Cerebellar cortex (tissue), 1 donor: ENCODE measurements around the gene TEF.
"Not testable (repeated sequence)": the region's sequence is repeated elsewhere in the genome, so short reads cannot be mapped to it uniquely, and the experiment has no call there.

Source experiments
- DNase-seq: peaks from one replicate; pipeline ENCODE4 v3.0.0-alpha.2; 2015; ENCODE audit warnings: low spot score

TEF gene

GRCh38 chr22:41382098-41382578 is 396 bp downstream of the TEF start:
- peak; percentile 50 for DNase-seq

DNA sequence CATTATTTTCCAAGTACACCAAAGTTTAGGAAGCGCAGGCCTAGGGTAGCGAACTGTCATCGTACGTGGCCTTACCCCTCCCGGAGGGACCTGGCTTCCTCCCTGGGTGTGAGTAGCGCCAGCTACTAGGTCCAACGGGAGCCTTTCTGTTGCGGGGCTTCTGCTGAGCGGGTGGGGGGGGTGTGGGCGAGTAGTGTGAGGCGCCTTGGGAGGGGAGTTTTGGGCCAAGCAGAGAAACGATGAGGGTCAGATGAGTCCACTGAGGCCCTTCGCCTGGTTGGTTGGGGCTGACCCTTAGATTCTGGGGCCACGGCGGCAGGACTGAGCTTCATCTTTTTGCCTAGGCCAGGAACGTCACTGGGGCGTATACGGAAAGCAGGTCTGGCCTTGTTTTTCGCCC is 868 bp downstream of the TEF start:
- no peak for DNase-seq

DNA sequence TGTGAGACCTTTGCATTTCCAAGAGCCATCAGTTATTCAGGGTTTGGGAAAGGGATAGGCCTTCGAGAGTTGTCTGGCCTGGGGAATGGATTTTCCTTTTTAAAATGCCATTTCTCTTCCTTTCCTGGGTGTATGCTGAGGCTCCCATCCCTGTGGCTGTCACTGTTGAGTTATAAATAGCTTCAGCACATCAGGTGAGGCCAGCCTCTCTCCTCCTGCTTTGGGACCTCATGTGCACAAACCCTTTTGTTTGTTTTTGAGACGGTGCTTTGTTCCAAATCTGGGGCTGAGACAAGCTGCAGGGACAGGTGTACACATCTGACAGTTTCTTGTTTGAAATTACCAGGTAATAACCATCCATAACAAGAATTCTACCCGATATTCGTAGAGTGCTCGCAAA is 1.3 kb downstream of the TEF start:
- DNase-seq, result no peak

DNA sequence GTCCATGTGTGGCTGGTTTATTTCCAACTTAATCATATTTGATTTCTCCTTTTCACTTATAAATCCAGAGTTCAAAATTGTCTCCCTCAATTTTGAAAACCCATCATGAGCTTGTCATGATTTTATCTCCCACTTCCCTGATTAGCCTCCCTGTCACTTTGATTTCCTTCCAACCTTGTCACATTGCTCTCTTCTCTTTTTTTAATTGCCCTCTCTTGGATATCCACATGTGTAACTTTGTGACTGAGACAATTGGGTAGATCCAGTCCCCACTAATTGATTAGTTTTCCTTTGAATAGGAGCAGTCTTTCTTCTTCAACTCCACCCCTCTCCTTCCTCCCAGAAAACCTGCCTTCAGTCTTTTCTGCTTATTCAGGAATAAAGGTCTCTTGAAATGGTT is 2.4 kb downstream of the TEF start:
- DNase-seq, result no peak

DNA sequence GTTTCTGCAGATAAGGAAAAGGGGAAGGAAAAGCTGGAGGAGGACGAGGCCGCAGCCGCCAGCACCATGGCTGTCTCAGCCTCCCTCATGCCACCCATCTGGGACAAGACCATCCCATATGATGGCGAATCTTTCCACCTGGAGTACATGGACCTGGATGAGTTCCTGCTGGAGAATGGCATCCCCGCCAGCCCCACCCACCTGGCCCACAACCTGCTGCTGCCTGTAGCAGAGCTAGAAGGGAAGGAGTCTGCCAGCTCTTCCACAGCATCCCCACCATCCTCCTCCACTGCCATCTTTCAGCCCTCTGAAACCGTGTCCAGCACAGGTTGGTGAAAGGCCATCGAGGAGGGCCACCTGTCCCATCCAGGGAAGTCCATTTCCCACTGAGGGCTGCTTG is 5.6 kb downstream of the TEF start:
- peak; percentile 84 for DNase-seq

GRCh38 chr22:41394012-41394356 is 12.2 kb downstream of the TEF start:
- DNase-seq, result no peak

- DNase-seq, result no peak
Observed at GRCh38 chr22:41395531-41396240, 13.9 kb downstream of the TEF start.

DNA sequence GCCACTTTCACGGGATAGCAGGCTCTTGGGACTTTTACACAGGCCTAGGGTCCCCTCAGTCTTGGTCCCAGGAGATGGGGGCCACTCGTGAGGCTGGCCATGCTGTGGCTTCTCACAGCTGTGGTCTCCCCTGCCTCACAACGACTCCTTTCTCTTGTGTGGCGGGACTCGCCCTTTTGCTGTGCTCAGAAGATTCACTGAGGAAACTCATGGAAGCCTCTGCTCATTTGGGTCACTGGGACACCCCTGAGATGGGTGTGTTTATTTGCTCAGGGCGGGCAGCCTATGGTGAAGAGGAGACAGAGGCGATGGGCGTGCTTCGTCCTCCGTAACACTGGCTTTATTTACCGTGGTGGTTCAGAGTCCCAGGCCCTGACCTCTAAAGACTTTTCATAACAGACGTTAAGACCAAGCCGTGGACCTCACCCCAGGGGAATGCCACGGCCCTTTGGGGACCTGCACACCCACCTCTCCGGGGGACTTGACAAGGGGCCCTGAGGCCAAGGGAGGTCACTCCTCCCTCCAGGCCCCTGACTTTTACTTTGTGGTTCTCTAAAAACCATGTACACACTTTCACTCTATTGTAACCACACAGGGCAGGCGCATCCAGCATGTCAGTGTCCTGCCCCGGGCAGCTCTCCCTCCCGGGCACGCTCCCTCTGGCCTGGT is 15.5 kb downstream of the TEF start:
- no peak for DNase-seq

GRCh38 chr22:41398921-41399320 is 17.2 kb downstream of the TEF start:
- DNase-seq, result no peak

- peak; percentile 88 for DNase-seq
Observed at GRCh38 chr22:41401781-41402648, 20.3 kb downstream of the TEF start.

GRCh38 chr22:41402851-41403250 is 21.1 kb downstream of the TEF start:
- not testable (repeated sequence) for DNase-seq

- DNase-seq, result peak; percentile 98
Observed at GRCh38 chr22:41403532-41404318, 22.0 kb downstream of the TEF start.

GRCh38 chr22:41405588-41405987 is 23.8 kb downstream of the TEF start:
- no peak for DNase-seq

DNA sequence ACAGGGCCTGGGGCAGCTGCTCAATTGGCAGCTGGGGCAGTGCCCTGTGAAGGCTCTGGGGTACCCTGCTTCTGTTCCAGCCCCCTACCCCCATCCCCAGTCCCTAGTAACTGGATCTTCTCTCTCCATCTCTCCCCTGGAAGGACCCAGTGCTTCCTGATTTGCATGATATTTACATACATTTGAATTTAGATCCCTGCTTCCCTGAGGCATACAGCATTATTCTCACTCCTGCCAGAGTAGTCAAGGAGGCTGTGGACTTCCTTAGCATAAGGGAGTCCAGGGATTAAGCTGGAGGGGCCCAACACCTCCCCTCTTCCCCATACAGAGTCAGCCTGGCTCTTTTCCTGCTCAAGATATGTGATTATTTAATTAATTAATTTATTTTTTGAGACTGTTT is 24.7 kb downstream of the TEF start:
- no peak for DNase-seq

- no peak for DNase-seq
Observed at GRCh38 chr22:41407433-41407832, 25.7 kb downstream of the TEF start.

- DNase-seq, result no peak
Observed at GRCh38 chr22:41408665-41409064, 26.9 kb downstream of the TEF start.

DNA sequence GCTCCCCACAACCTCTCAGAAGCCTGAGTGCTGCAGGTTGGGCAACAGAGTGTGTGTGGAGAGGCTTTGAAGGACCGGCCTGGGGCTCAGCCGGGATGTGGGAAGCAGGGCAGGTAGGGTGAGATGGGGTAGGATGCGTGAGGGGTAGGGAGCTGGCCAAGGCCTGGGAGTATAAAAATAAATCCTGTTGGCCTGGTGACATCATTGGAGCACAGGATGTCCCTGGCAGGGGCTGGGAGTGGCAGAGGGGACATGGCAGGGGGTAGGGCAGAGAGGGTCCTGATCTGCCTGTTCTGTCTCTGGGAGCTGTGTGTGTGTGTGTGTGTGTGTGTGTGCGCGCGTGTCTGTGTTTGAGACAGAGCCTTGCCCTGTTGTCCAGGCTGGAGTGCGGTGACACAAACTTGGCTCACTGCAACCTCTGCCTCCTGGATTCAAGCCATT is 28.6 kb downstream of the TEF start:
- peak; percentile 95 for DNase-seq

- peak; percentile 96 for DNase-seq
Observed at GRCh38 chr22:41411021-41411851, 29.5 kb downstream of the TEF start.

GRCh38 chr22:41415554-41415953 is 33.8 kb downstream of the TEF start:
- peak; percentile 79 for DNase-seq

- peak; percentile 98 for DNase-seq
Observed at GRCh38 chr22:41417622-41418390, 36.1 kb downstream of the TEF start.
